Epithelial cell of prostate (primary cell): Measurements from ENCODE around the gene ARSD.
"Not testable (repeated sequence)": the region's sequence is repeated elsewhere in the genome, so short reads cannot be mapped to it uniquely, and the experiment has no call there.

Experiments
- DNase-seq: peaks from one replicate; pipeline ENCODE4 v3.0.0-alpha.2; 2011; ENCODE audit warnings: low read depth, low spot score
- H3K27ac ChIP-seq: fragments of 450-650 bp; 2 replicates; pipeline ENCODE4 v1.5.1; 2017; ENCODE audit warnings: mild to moderate bottlenecking

The ARSD gene

GRCh38 chrX:2934715-2935710, 5.9 kb upstream of the ARSD start:
- DNase-seq: no peak
- H3K27ac ChIP-seq: no peak overlapping the region

GRCh38 chrX:2933125-2933900, 4.2 kb upstream of the ARSD start:
- H3K27ac ChIP-seq: no peak overlapping the region
- DNase-seq: no peak

GRCh38 chrX:2931612-2932011, 2.5 kb upstream of the ARSD start:
- H3K27ac ChIP-seq: no peak overlapping the region
- DNase-seq: no peak

- no peak for DNase-seq
- no peak overlapping the region for H3K27ac ChIP-seq
Observed at GRCh38 chrX:2931155-2931554, 2.0 kb upstream of the ARSD start.

GRCh38 chrX:2928191-2928582, 952 bp downstream of the ARSD start:
- DNase-seq: no peak
- no peak overlapping the region for H3K27ac ChIP-seq

GRCh38 chrX:2926664-2927275, 2.4 kb downstream of the ARSD start:
- no peak overlapping the region for H3K27ac ChIP-seq
- no peak for DNase-seq

- H3K27ac ChIP-seq, DNase-seq: not testable (repeated sequence)
Observed at GRCh38 chrX:2926255-2926654, 2.9 kb downstream of the ARSD start.

GRCh38 chrX:2924151-2924550, 5.0 kb downstream of the ARSD start:
- H3K27ac ChIP-seq: no peak overlapping the region
- no peak for DNase-seq

GRCh38 chrX:2921750-2922149, 7.4 kb downstream of the ARSD start:
- no peak overlapping the region for H3K27ac ChIP-seq
- no peak for DNase-seq

- DNase-seq: no peak
- no peak overlapping the region for H3K27ac ChIP-seq
Observed at GRCh38 chrX:2921193-2921592, 7.9 kb downstream of the ARSD start.

GRCh38 chrX:2917767-2918166, 11.4 kb downstream of the ARSD start:
- no peak for DNase-seq
- H3K27ac ChIP-seq: no peak overlapping the region

- no peak for DNase-seq
- no peak overlapping the region for H3K27ac ChIP-seq
Observed at GRCh38 chrX:2913118-2913517, 16.0 kb downstream of the ARSD start.

GRCh38 chrX:2910109-2910508, 19.0 kb downstream of the ARSD start:
- H3K27ac ChIP-seq: no peak overlapping the region
- no peak for DNase-seq

GRCh38 chrX:2908125-2908685, 20.9 kb downstream of the ARSD start:
- H3K27ac ChIP-seq: no peak overlapping the region
- no peak for DNase-seq

GRCh38 chrX:2907295-2907694, 21.8 kb downstream of the ARSD start:
- H3K27ac ChIP-seq: no peak overlapping the region

GRCh38 chrX:2903366-2903765, 25.8 kb downstream of the ARSD start:
- DNase-seq: no peak
- no peak overlapping the region for H3K27ac ChIP-seq

More at GRCh38 chrX:2907295-2907694, 21.8 kb downstream of the ARSD start:
- DNase-seq: no peak

- no peak for DNase-seq
- no peak overlapping the region for H3K27ac ChIP-seq
Observed at GRCh38 chrX:2902841-2903240, 26.3 kb downstream of the ARSD start.

GRCh38 chrX:2901367-2902036, 27.6 kb downstream of the ARSD start:
- H3K27ac ChIP-seq: no peak overlapping the region
- DNase-seq: no peak

GRCh38 chrX:2898846-2899512, 30.2 kb downstream of the ARSD start:
- DNase-seq: no peak

More at GRCh38 chrX:2898846-2899512, 30.2 kb downstream of the ARSD start:
- peak overlapping the region; percentile 56 for H3K27ac ChIP-seq
